Immature natural killer cell (primary cell): ENCODE data around the gene GMDS. TPM values are rescaled to one million over a fixed set of nuclear protein-coding genes. Genes with fewer than 3 reads are reported as not detected.

Experiments used
- DNase-seq, 3 donors: peaks; one replicate each; pipeline ENCODE4 v3.0.0; 2022; ENCODE audit warnings: mixed read lengths in 1 of 3
- H3K27ac Mint-ChIP-seq, 6 donors: one replicate each; pipeline ENCODE4 v1.8.0; 2020; ENCODE audit warnings: mixed read lengths in 6 of 6, mild to moderate bottlenecking in 5 of 6, inconsistent platforms in 4 of 6, moderate library complexity in 3 of 6
- H3K27me3 Mint-ChIP-seq, 3 donors: one replicate each; pipeline ENCODE4 v1.8.0; 2020 to 2021; ENCODE audit warnings: low read depth in 3 of 3, mild to moderate bottlenecking in 3 of 3, mixed read lengths in 3 of 3, moderate library complexity in 3 of 3, inconsistent platforms in 1 of 3
- H3K36me3 Mint-ChIP-seq, 3 donors: one replicate each; pipeline ENCODE4 v1.8.0; 2020; ENCODE audit warnings: mixed read lengths in 3 of 3, inconsistent platforms in 2 of 3, mild to moderate bottlenecking in 2 of 3
- H3K4me1 Mint-ChIP-seq, 2 donors: one replicate each; pipeline ENCODE4 v1.8.0; 2020; ENCODE audit warnings: inconsistent platforms in 2 of 2, mild to moderate bottlenecking in 2 of 2, mixed read lengths in 2 of 2, moderate library complexity in 1 of 2
- H3K4me3 Mint-ChIP-seq, 5 donors: one replicate each; pipeline ENCODE4 v1.8.0; 2020; ENCODE audit warnings: mild to moderate bottlenecking in 5 of 5, mixed read lengths in 5 of 5, inconsistent platforms in 3 of 5, moderate library complexity in 3 of 5
- H3K9me3 Mint-ChIP-seq, 6 donors: one replicate each; pipeline ENCODE4 v1.8.0; 2020; ENCODE audit warnings: mild to moderate bottlenecking in 6 of 6, mixed read lengths in 6 of 6, inconsistent platforms in 4 of 6, moderate library complexity in 3 of 6
- polyA plus RNA-seq, 3 donors: library from polyadenylated mRNA; unstranded; fragments of 300-500 nt; fragmentation: Illumina TruSeq; gene quantifications; one replicate each; pipeline ENCODE4 v1.2.3, GENCODE V29; 2021

Gene GMDS
- 10 to 100 TPM; 14.1 to 25.4 (median 22.5) TPM for polyA plus RNA-seq

- H3K9me3 Mint-ChIP-seq = no peaks in the 10 kb centered on the region
- peaks cover 26 to 50% of the 10 kb centered on the region in 2 donors for H3K4me1 Mint-ChIP-seq
- H3K36me3 Mint-ChIP-seq = peaks cover 3 to 10% (median 6%) of the 10 kb centered on the region in 3 donors
- H3K27ac Mint-ChIP-seq = peak within 1 kb of the TSS; percentile 91 to 97 (median 96)
- H3K4me3 Mint-ChIP-seq = peak within 1 kb of the TSS; percentile 92 to 96 (median 93)
- peak; percentile 84 to 88 (median 88) for DNase-seq
- peaks cover 0 to 10% (median 6%) of the 10 kb centered on the region in 3 donors for H3K27me3 Mint-ChIP-seq
Measured at GRCh38 chr6:2245103-2245876, at the start of gene GMDS. TSS of gene GMDS (minus strand) at chr6:2245605.

- Mint-ChIP-seq H3K4me1 (no peaks in the 10 kb centered on the region), H3K4me3 (no peak overlapping the region), H3K27ac (no peak overlapping the region), H3K9me3 (peaks cover 21 to 77% (median 65%) of the 10 kb centered on the region in 6 donors), H3K36me3 (peaks cover 46 to 58% (median 51%) of the 10 kb centered on the region in 3 donors), H3K27me3 (peaks cover 0 to 2% (median 0%) of the 10 kb centered on the region in 3 donors)
- DNase-seq = no peak
Measured at GRCh38 chr6:2285510-2285909, 40.1 kb upstream of the GMDS start.

- Mint-ChIP-seq H3K27me3 (peaks cover 0 to 1% (median 0%) of the 10 kb centered on the region in 3 donors), H3K36me3 (peaks cover 29 to 63% (median 62%) of the 10 kb centered on the region in 3 donors), H3K9me3 (peaks cover 10 to 21% (median 15%) of the 10 kb centered on the region in 6 donors), H3K27ac (peak overlapping the region in 2 of 6 donors; percentile 11 to 14), H3K4me1 (no peaks in the 10 kb centered on the region), H3K4me3 (no peak overlapping the region)
- DNase-seq = no peak
Measured at GRCh38 chr6:2275892-2276242, 30.5 kb upstream of the GMDS start.

GRCh38 chr6:2274981-2275891 is 29.8 kb upstream of the GMDS start:
- peaks cover 4 to 17% (median 10%) of the 10 kb centered on the region in 6 donors for H3K9me3 Mint-ChIP-seq
- peak overlapping the region in 1 of 6 donors; percentile 11 for H3K27ac Mint-ChIP-seq
- no peak overlapping the region for H3K4me3 Mint-ChIP-seq
- H3K27me3 Mint-ChIP-seq = peaks cover 0 to 1% (median 0%) of the 10 kb centered on the region in 3 donors
- peaks cover 29 to 63% (median 63%) of the 10 kb centered on the region in 3 donors for H3K36me3 Mint-ChIP-seq
- no peak for DNase-seq
- H3K4me1 Mint-ChIP-seq = no peaks in the 10 kb centered on the region

GRCh38 chr6:2272696-2273095 is 27.3 kb upstream of the GMDS start:
- peak overlapping the region in 1 of 6 donors; percentile 5 for H3K27ac Mint-ChIP-seq
- H3K4me3 Mint-ChIP-seq = no peak overlapping the region
- H3K36me3 Mint-ChIP-seq = peaks cover 25 to 55% (median 52%) of the 10 kb centered on the region in 3 donors
- H3K4me1 Mint-ChIP-seq = no peaks in the 10 kb centered on the region
- DNase-seq = no peak
- no peaks in the 10 kb centered on the region for H3K9me3 Mint-ChIP-seq
- peaks cover 0 to 1% (median 1%) of the 10 kb centered on the region in 3 donors for H3K27me3 Mint-ChIP-seq

- H3K27ac Mint-ChIP-seq = peak overlapping the region in 2 of 6 donors; percentile 10 to 34
- H3K27me3 Mint-ChIP-seq = peaks cover 0 to 1% (median 1%) of the 10 kb centered on the region in 3 donors
- no peak for DNase-seq
- no peaks in the 10 kb centered on the region for H3K9me3 Mint-ChIP-seq
- peaks cover 26 to 56% (median 49%) of the 10 kb centered on the region in 3 donors for H3K36me3 Mint-ChIP-seq
- H3K4me1 Mint-ChIP-seq = peaks cover 2 to 8% of the 10 kb centered on the region in 2 donors
- no peak overlapping the region for H3K4me3 Mint-ChIP-seq
Measured at GRCh38 chr6:2270054-2270453, 24.6 kb upstream of the GMDS start.

GRCh38 chr6:2266841-2267240 is 21.4 kb upstream of the GMDS start:
- no peak for DNase-seq
- Mint-ChIP-seq H3K27ac (no peak overlapping the region), H3K4me3 (no peak overlapping the region), H3K36me3 (peaks cover 26 to 55% (median 30%) of the 10 kb centered on the region in 3 donors), H3K27me3 (peaks cover 0 to 1% (median 0%) of the 10 kb centered on the region in 3 donors), H3K9me3 (no peaks in the 10 kb centered on the region), H3K4me1 (peaks cover 2 to 13% of the 10 kb centered on the region in 2 donors)

- H3K9me3 Mint-ChIP-seq = no peaks in the 10 kb centered on the region
- no peak overlapping the region for H3K27ac Mint-ChIP-seq
- H3K4me1 Mint-ChIP-seq = peaks cover 2 to 14% of the 10 kb centered on the region in 2 donors
- H3K27me3 Mint-ChIP-seq = peaks cover 0 to 1% (median 0%) of the 10 kb centered on the region in 3 donors
- H3K4me3 Mint-ChIP-seq = no peak overlapping the region
- no peak for DNase-seq
- peaks cover 26 to 54% (median 30%) of the 10 kb centered on the region in 3 donors for H3K36me3 Mint-ChIP-seq
Measured at GRCh38 chr6:2266031-2266795, 20.8 kb upstream of the GMDS start.

GRCh38 chr6:2264932-2265331 is 19.5 kb upstream of the GMDS start:
- H3K4me3 Mint-ChIP-seq = no peak overlapping the region
- H3K9me3 Mint-ChIP-seq = no peaks in the 10 kb centered on the region
- H3K36me3 Mint-ChIP-seq = peaks cover 17 to 41% (median 21%) of the 10 kb centered on the region in 3 donors
- peaks cover 2 to 16% of the 10 kb centered on the region in 2 donors for H3K4me1 Mint-ChIP-seq
- peaks cover 0 to 1% (median 0%) of the 10 kb centered on the region in 3 donors for H3K27me3 Mint-ChIP-seq
- no peak overlapping the region for H3K27ac Mint-ChIP-seq
- no peak for DNase-seq

- H3K4me3 Mint-ChIP-seq = no peak overlapping the region
Measured at GRCh38 chr6:2263896-2264295, 18.5 kb upstream of the GMDS start.

GRCh38 chr6:2259574-2259973 is 14.2 kb upstream of the GMDS start:
- Mint-ChIP-seq H3K27me3 (no peaks in the 10 kb centered on the region), H3K36me3 (peaks cover 18 to 55% (median 35%) of the 10 kb centered on the region in 3 donors), H3K27ac (no peak overlapping the region), H3K9me3 (no peaks in the 10 kb centered on the region), H3K4me3 (no peak overlapping the region), H3K4me1 (peaks cover 6 to 26% of the 10 kb centered on the region in 2 donors)
- DNase-seq = no peak

More at GRCh38 chr6:2263896-2264295, 18.5 kb upstream of the GMDS start:
- Mint-ChIP-seq H3K36me3 (peaks cover 16 to 40% (median 23%) of the 10 kb centered on the region in 3 donors), H3K4me1 (peaks cover 6 to 26% of the 10 kb centered on the region in 2 donors), H3K27me3 (peaks cover 0 to 1% (median 0%) of the 10 kb centered on the region in 3 donors), H3K9me3 (no peaks in the 10 kb centered on the region), H3K27ac (no peak overlapping the region)
- DNase-seq = no peak

- DNase-seq = no peak
- peaks cover 6 to 26% of the 10 kb centered on the region in 2 donors for H3K4me1 Mint-ChIP-seq
- H3K4me3 Mint-ChIP-seq = no peak overlapping the region
- peaks cover 23 to 51% (median 29%) of the 10 kb centered on the region in 3 donors for H3K36me3 Mint-ChIP-seq
- no peak overlapping the region for H3K27ac Mint-ChIP-seq
- no peaks in the 10 kb centered on the region for H3K27me3 Mint-ChIP-seq
- no peaks in the 10 kb centered on the region for H3K9me3 Mint-ChIP-seq
Measured at GRCh38 chr6:2259002-2259494, 13.6 kb upstream of the GMDS start.

GRCh38 chr6:2258112-2258511 is 12.7 kb upstream of the GMDS start:
- DNase-seq = no peak
- H3K36me3 Mint-ChIP-seq = peaks cover 27 to 53% (median 30%) of the 10 kb centered on the region in 3 donors
- no peaks in the 10 kb centered on the region for H3K9me3 Mint-ChIP-seq
- no peak overlapping the region for H3K4me3 Mint-ChIP-seq
- peak overlapping the region in 1 of 6 donors; percentile 28 for H3K27ac Mint-ChIP-seq
- H3K27me3 Mint-ChIP-seq = no peaks in the 10 kb centered on the region
- H3K4me1 Mint-ChIP-seq = peaks cover 6 to 26% of the 10 kb centered on the region in 2 donors
